Measurements from ENCODE around the gene SMIM10L2A. TPM values are rescaled to one million over a fixed set of nuclear protein-coding genes. Genes with fewer than 3 reads are reported as not detected.

The SMIM10L2A gene
- total and polyA plus RNA-seq, 4 experiments from 2014 or later, result 0.06 to 3.1 (median 1.5) TPM

- CTCF ChIA-PET (ENCODE audit: partially characterized antibody), result no interaction called here
- Histone ChIP-seq H3K4me3 (ENCODE audit: low read length in 2 of 2) (no peak overlapping the region), H3K27me3 (ENCODE audit: insufficient read depth, low read length) (no peaks in the 10 kb centered on the region), H3K4me1 (ENCODE audit: insufficient read depth, low read length) (no peaks in the 10 kb centered on the region), H3K36me3 (ENCODE audit: insufficient read depth, low read length) (no peaks in the 10 kb centered on the region), H3K27ac (ENCODE audit: low read depth, low read length) (no peak overlapping the region), H3K9me3 (ENCODE audit: control insufficient read depth in 1 of 2, low read length in 2 of 2) (no peaks in the 10 kb centered on the region)
- H3K27me3 Mint-ChIP-seq, result peaks cover 0 to 3% of the 10 kb centered on the region in 2 donors
- POLR2A ChIA-PET (ENCODE audit: partially characterized antibody), result no interaction called here
- peaks cover 0 to 14% (median 6%) of the 10 kb centered on the region in 8 donors for H3K9me3 Mint-ChIP-seq
- no peaks in the 10 kb centered on the region for H3K4me1 Mint-ChIP-seq
- no peak for DNase-seq
- H3K36me3 Mint-ChIP-seq, result no peaks in the 10 kb centered on the region
- intact Hi-C loops (cut with micrococcal nuclease), result no loop called here
- H3K27ac Mint-ChIP-seq, result peak overlapping the region in 1 of 7 donors; percentile 72
- no peak overlapping the region for H3K4me3 Mint-ChIP-seq
Observed at GRCh38 chrX:135432881-135433521, 11.3 kb downstream of the SMIM10L2A start.

- no peaks in the 10 kb centered on the region for H3K4me1 ChIP-seq (ENCODE audit: insufficient read depth, low read length)
- Mint-ChIP-seq H3K36me3 (no peaks in the 10 kb centered on the region), H3K4me3 (no peak overlapping the region), H3K9me3 (peaks cover 0 to 14% (median 6%) of the 10 kb centered on the region in 8 donors), H3K27ac (no peak overlapping the region), H3K4me1 (no peaks in the 10 kb centered on the region), H3K27me3 (peaks cover 0 to 3% of the 10 kb centered on the region in 2 donors)
- intact Hi-C loops (cut with micrococcal nuclease), result no loop called here
- H3K27ac ChIP-seq (ENCODE audit: low read depth, low read length), result no peak overlapping the region
- ChIA-PET CTCF (ENCODE audit: partially characterized antibody) (no interaction called here), POLR2A (ENCODE audit: partially characterized antibody) (no interaction called here)
- H3K4me3 ChIP-seq (ENCODE audit: low read length in 2 of 2), result no peak overlapping the region
- no peaks in the 10 kb centered on the region for H3K9me3 ChIP-seq (ENCODE audit: control insufficient read depth in 1 of 2, low read length in 2 of 2)
- H3K36me3 ChIP-seq (ENCODE audit: insufficient read depth, low read length), result no peaks in the 10 kb centered on the region
- H3K27me3 ChIP-seq (ENCODE audit: insufficient read depth, low read length), result no peaks in the 10 kb centered on the region
- no peak for DNase-seq
Observed at GRCh38 chrX:135433531-135434257, 11.9 kb downstream of the SMIM10L2A start.

- H3K27ac Mint-ChIP-seq, result no peak overlapping the region
- H3K27me3 Mint-ChIP-seq, result peaks cover 0 to 3% of the 10 kb centered on the region in 2 donors
- H3K4me1 Mint-ChIP-seq, result no peaks in the 10 kb centered on the region
- Histone ChIP-seq H3K27ac (ENCODE audit: low read depth, low read length) (no peak overlapping the region), H3K27me3 (ENCODE audit: insufficient read depth, low read length) (no peaks in the 10 kb centered on the region), H3K4me1 (ENCODE audit: insufficient read depth, low read length) (no peaks in the 10 kb centered on the region), H3K9me3 (ENCODE audit: control insufficient read depth in 1 of 2, low read length in 2 of 2) (no peaks in the 10 kb centered on the region), H3K4me3 (ENCODE audit: low read length in 2 of 2) (no peak overlapping the region), H3K36me3 (ENCODE audit: insufficient read depth, low read length) (no peaks in the 10 kb centered on the region)
- CTCF ChIA-PET (ENCODE audit: partially characterized antibody), result no interaction called here
- no peaks in the 10 kb centered on the region for H3K36me3 Mint-ChIP-seq
- DNase-seq, result no peak
- POLR2A ChIA-PET (ENCODE audit: partially characterized antibody), result no interaction called here
- H3K9me3 Mint-ChIP-seq, result peaks cover 0 to 14% (median 6%) of the 10 kb centered on the region in 8 donors
- intact Hi-C loops (cut with micrococcal nuclease), result no loop called here
- H3K4me3 Mint-ChIP-seq, result no peak overlapping the region
Observed at GRCh38 chrX:135434258-135435138, 12.8 kb downstream of the SMIM10L2A start.

GRCh38 chrX:135435139-135435922 lies 13.6 kb downstream of the SMIM10L2A start:
- Mint-ChIP-seq H3K9me3 (peaks cover 0 to 11% (median 6%) of the 10 kb centered on the region in 8 donors), H3K27ac (no peak overlapping the region), H3K27me3 (no peaks in the 10 kb centered on the region), H3K36me3 (no peaks in the 10 kb centered on the region), H3K4me3 (no peak overlapping the region), H3K4me1 (no peaks in the 10 kb centered on the region)
- ChIA-PET CTCF (ENCODE audit: partially characterized antibody) (no interaction called here), POLR2A (ENCODE audit: partially characterized antibody) (no interaction called here)
- Histone ChIP-seq H3K36me3 (ENCODE audit: insufficient read depth, low read length) (no peaks in the 10 kb centered on the region), H3K4me3 (ENCODE audit: low read length in 2 of 2) (no peak overlapping the region), H3K9me3 (ENCODE audit: control insufficient read depth in 1 of 2, low read length in 2 of 2) (no peaks in the 10 kb centered on the region), H3K27ac (ENCODE audit: low read depth, low read length) (no peak overlapping the region), H3K27me3 (ENCODE audit: insufficient read depth, low read length) (no peaks in the 10 kb centered on the region), H3K4me1 (ENCODE audit: insufficient read depth, low read length) (no peaks in the 10 kb centered on the region)
- intact Hi-C loops (cut with micrococcal nuclease), result no loop called here
- no peak for DNase-seq

- Histone ChIP-seq H3K4me3 (ENCODE audit: low read length in 2 of 2) (no peak overlapping the region), H3K4me1 (ENCODE audit: insufficient read depth, low read length) (no peaks in the 10 kb centered on the region), H3K36me3 (ENCODE audit: insufficient read depth, low read length) (no peaks in the 10 kb centered on the region), H3K27me3 (ENCODE audit: insufficient read depth, low read length) (no peaks in the 10 kb centered on the region), H3K27ac (ENCODE audit: low read depth, low read length) (no peak overlapping the region), H3K9me3 (ENCODE audit: control insufficient read depth in 1 of 2, low read length in 2 of 2) (no peaks in the 10 kb centered on the region)
- H3K9me3 Mint-ChIP-seq, result peaks cover 0 to 10% (median 6%) of the 10 kb centered on the region in 8 donors
- ChIA-PET POLR2A (ENCODE audit: partially characterized antibody) (no interaction called here), CTCF (ENCODE audit: partially characterized antibody) (no interaction called here)
- DNase-seq, result no peak
- H3K36me3 Mint-ChIP-seq, result no peaks in the 10 kb centered on the region
- no peak overlapping the region for H3K4me3 Mint-ChIP-seq
- no peaks in the 10 kb centered on the region for H3K4me1 Mint-ChIP-seq
- H3K27me3 Mint-ChIP-seq, result no peaks in the 10 kb centered on the region
- H3K27ac Mint-ChIP-seq, result no peak overlapping the region
- intact Hi-C loops (cut with micrococcal nuclease), result no loop called here
Observed at GRCh38 chrX:135435933-135436332, 14.2 kb downstream of the SMIM10L2A start.

GRCh38 chrX:135436456-135436855 lies 14.7 kb downstream of the SMIM10L2A start:
- H3K27ac Mint-ChIP-seq, result no peak overlapping the region
- Histone ChIP-seq H3K4me3 (ENCODE audit: low read length in 2 of 2) (no peak overlapping the region), H3K27me3 (ENCODE audit: insufficient read depth, low read length) (no peaks in the 10 kb centered on the region), H3K36me3 (ENCODE audit: insufficient read depth, low read length) (no peaks in the 10 kb centered on the region), H3K27ac (ENCODE audit: low read depth, low read length) (no peak overlapping the region), H3K4me1 (ENCODE audit: insufficient read depth, low read length) (no peaks in the 10 kb centered on the region), H3K9me3 (ENCODE audit: control insufficient read depth in 1 of 2, low read length in 2 of 2) (no peaks in the 10 kb centered on the region)
- peaks cover 0 to 5% (median 2%) of the 10 kb centered on the region in 8 donors for H3K9me3 Mint-ChIP-seq
- no peaks in the 10 kb centered on the region for H3K36me3 Mint-ChIP-seq
- H3K4me1 Mint-ChIP-seq, result no peaks in the 10 kb centered on the region
- ChIA-PET POLR2A (ENCODE audit: partially characterized antibody) (no interaction called here), CTCF (ENCODE audit: partially characterized antibody) (no interaction called here)
- H3K27me3 Mint-ChIP-seq, result no peaks in the 10 kb centered on the region
- no peak for DNase-seq
- intact Hi-C loops (cut with micrococcal nuclease), result no loop called here
- H3K4me3 Mint-ChIP-seq, result no peak overlapping the region

Data from CD4-positive, alpha-beta memory T cell (primary cell).